NK-92 (cell line): ENCODE results near the gene GPR3.
"Not testable (repeated sequence)": the region's sequence is repeated elsewhere in the genome, so short reads cannot be mapped to it uniquely, and the experiment has no call there.

ENCODE experiments used
- DNase-seq: peaks from one replicate; lab custom pipeline; 2025; ENCODE audit not compliant: unreplicated experiment; lab: John Stamatoyannopoulos, UW

Gene GPR3

DNA sequence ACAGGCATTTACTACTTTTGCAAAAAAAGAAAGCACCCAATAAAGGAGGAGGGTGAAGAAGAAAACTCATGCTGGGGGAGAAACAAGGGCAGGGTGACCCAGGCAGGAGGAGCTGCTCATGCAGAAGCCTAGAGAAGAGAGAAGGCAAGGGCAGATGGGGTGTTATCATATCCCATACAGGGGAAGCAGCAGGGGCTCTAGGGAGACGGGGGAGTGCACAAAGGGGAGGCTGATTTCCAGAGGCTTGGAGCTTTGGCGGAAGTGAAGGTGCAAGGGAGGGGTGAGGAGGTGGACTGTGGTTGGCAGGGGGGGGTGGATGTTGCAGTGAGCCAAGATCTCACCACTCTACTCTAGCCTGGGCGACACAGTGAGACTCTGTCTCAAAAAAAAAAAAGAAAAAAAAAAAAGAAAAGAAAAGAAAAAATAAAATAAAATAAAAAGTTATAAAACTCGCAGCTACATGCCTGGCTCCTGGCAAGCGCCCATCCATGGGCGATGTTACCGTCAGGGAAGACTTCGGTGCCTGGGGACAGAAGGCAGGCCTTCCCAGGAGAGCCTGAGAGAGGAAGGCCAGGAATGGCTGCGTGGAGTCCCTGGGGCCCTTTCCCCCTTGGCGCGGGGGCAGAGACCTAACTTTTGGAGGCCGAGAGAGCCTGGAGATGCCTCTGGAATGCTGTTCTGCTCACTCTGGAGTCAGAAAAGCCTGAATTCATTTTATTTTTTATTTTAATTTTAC is 14.5 kb upstream of the GPR3 start:
- no peak for DNase-seq

DNA sequence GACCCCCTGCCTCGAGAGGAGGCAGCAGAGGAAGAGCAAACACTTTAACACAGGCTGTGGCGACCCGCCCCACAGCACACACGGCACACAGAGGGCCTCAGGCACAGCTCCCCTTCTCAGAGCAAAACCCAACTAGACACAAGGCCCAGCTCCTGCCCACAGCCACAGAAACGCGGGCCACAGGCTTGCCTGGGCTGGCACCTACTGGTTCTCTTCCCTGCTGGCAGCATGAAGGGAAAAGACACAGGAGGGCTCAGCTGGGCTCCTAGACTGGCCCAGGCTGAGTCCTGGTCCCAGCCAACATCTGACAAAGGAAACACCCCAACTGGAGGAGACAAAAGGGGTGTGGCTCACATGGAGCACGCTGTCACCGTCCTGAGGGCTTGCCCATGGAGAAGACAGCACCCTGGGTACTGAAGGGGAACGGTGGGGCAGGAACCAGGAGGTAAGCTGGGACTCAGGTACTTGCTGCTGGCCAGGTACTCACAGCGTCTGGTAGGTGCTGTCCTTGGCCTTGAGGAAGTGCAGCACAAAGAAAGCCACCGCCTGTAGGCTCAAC is 12.8 kb upstream of the GPR3 start:
- no peak for DNase-seq

DNA sequence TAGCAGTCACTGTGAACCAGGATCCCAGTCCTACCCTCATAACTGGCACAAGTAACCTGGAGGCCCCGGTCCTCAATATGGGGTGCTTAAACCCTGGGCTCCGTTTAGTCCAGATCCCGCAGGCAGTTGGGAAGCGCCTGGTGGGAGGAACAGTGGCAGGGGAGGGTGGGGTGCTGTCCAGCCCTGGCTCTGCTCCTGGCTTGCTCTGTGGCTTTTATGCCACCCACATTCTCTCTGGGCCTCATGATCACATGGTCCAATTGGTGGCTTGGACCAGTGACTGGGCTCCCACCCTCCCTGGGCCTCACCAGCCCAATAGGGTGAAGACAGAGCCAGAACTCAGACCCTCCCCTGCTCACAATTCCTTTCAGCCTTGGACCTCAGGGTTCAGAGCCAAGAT is 12.2 kb upstream of the GPR3 start:
- DNase-seq = no peak

DNA sequence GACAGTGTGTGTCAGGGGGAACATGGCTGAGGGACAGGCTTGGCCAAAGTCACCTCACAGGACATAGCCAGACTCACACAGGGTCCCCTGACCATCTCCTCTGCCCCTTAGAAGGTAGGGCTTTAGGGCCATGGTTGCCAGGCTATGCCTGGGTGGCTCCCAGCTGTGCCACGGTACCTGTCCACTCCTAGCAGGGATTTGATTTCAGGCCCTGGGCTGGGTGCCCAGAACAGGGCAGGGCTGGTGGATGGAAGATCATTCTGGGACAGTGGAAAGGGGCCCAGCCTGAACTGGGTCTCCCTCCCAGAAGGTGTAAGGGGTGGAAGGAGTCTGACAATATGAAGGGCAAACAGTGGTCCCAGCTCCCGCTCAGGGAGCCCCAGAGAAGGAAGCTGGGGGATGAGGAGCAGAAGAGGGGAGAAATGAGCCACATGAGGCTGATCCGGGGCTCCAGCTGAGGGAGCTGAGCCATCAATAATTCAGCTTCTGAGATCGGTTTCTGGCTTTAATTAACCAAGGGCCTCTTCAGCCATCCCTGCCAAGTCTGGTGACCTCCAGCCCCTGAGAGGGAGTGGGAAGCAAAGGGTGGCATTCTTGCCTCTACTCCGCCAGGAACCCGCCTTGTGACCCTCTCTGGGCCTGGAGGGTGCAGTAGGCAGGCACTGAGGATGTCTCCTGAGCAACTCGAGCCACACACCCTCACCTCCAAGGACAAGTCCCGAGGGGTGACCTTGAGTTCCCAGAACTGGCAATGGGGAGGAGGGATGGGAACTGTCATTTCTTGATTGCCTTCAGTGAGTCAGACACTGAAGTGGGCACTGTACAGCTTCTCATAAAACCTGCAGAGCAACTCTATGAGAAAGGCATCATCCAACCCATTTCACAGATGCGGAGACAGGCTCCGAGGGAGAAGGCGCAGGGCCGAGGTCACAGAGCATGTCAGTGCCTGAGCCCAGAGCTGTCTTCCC is 11.4 kb upstream of the GPR3 start:
- no peak for DNase-seq

DNA sequence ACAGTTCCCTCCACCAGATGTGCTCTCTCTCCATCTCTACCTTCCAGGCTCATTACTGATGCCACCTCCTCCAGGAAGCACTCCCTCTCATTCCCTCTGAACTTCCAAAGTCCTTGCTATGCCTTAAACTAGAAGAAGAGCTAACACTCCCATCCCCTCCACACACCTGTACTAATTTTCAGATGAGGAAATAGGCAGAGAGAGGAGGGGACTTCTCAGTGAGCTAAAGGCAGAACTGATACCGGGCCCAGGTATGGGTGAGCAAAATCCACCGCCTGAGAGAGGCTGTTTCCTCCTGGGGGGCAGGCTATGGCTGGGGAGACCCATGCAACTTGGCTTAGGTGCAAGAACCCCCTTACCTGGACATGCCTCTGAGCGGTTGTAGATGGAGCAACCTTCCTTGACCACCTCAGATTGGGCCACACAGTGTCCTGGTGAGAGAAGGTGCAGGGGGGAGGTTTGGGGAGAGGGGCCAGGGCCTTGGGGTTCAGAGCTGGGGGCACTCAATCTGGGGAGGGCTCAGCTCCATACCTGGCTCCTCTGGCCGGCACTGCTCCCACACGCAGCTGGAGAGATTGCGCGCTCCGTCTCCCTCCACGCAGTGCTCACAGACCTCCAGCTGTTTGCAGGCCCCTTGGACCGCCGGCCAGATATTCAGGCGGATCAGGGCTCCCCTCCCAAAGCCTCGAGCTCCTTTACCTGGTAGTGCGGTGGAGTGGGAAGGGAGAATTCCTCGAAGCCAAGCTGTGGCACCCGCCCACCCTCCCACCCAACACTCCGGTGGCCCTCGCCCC is 10.3 kb upstream of the GPR3 start:
- no peak for DNase-seq

DNA sequence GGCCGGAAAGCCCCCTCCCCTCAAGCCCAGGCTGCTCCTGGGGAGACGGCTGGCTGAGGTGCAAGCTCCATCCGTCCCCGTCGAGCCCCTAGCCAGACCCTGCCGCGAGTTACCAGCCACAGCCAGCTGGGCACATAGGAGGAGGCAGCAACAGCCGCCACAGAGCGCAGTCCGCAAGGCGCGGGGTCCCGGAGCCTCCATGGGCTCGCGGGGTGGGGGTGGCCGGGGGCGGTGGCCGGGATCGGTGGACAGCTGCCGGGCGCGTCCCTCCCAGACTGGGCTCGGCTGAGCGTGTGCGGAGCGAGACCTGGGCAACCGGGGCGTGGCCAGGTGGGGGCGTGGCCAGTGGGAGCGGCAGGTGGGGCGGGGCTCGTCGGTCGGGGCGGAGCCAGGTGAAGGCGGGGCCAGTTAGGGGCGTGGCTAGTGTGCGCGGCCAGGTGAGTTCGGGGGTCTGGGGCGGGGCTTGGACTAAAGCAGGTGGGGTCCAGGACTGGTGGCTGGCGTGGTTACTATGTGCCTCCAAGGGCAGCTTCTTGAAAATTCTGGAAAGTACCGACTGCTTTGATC is 9.3 kb upstream of the GPR3 start, which contains the start of gene CD164L2:
Gene CD164L2 (minus strand): TSS at position 295 of the 567 bp plus-strand sequence. CDS start 94 bp downstream, at position 201.
- DNase-seq = no peak

DNA sequence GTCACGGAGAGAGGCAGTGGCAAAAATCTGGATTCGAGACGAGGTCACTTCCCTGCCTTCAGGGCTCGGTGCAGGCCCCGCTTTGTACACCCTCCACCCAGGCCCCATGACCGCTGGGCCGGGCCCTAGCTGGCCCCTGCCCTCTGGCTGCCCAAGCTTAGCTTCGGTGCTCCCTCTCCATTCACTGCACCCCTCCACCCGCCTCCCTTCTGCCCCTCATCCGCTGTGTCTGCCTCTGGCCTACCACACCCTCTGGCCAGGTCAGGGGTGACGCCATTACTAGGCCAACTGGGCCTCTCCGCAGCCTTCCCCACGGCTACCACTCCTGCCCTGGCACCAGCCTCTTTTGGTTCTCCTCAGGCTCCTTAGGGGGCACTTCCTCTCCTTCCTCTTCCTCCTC is 8.8 kb upstream of the GPR3 start:
- no peak for DNase-seq

DNA sequence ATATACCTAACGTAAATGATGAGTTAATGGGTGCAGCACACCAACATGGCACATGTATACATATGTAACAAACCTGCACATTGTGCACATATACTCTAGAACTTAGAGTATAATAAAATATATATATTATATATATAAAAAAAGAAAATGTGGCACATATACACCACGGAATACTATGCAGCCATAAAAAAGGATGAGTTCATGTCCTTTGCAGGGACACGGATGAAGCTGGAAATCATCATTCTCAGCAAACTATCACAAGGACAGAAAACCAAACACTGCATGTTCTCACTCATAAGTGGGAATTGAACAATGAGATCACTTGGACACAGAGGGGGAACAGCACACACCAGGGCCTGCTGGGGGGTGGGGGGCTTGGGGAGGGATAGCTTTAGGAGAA is 7.6 kb upstream of the GPR3 start:
- DNase-seq = not testable (repeated sequence)

DNA sequence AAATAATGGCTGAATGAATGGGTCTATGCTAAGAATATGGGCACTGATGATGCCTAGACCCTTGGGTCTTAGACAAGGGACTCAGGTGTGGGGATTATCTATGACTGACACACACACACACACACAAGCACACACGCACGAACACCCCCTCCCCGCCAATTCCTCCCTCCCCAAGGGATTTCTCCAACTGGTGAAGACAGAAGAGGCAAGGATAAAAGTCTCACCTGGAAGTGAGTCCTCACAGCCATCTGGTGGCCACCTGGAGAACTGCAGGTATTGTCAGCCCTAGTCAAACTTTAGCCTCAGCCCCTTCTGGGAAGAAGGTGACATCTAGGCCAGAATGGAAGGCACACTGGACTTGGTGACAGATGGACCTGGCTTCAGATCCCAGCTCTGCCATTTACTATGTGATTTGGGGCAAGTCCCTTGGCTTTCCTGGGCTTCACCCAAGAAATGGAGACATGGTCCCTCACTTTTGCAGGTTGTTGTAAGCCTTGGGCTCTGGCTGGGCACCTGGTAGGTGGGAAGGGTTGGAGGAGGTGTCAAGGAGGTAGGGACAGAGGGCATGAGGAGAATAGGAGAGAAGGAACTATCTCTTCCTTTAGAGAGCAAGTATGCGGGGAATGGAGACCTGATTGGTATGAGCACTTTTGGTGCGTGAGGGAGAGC is 4.0 kb upstream of the GPR3 start:
- no peak for DNase-seq

DNA sequence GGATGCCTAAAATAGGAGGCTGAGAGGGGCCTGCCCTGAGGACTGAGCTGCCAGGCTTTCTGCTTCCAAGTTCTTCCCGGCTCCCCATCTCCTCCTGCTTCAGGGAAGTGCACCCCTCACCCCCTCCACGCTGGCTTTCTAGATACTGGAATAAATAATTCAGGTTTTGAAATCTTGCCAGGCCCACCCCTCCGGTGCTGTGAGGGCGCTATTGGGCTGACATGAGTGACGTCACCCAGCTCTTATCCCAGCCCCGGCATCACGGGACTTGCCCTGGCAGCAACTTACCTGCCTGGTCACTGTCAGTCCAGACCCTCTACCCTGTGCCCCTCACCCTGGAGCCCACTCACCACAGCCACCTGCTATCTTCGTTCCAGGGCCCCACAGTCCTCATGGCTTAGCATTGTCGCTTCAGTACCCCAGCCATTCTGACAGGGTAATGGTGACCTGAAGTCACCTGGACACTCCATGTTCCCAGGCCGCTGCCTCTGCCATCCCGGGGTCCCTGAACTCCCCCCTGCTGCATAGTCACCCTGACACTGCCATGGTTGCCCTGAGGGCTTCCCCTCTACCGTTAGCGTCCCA is 819 bp upstream of the GPR3 start:
- no peak for DNase-seq

DNA sequence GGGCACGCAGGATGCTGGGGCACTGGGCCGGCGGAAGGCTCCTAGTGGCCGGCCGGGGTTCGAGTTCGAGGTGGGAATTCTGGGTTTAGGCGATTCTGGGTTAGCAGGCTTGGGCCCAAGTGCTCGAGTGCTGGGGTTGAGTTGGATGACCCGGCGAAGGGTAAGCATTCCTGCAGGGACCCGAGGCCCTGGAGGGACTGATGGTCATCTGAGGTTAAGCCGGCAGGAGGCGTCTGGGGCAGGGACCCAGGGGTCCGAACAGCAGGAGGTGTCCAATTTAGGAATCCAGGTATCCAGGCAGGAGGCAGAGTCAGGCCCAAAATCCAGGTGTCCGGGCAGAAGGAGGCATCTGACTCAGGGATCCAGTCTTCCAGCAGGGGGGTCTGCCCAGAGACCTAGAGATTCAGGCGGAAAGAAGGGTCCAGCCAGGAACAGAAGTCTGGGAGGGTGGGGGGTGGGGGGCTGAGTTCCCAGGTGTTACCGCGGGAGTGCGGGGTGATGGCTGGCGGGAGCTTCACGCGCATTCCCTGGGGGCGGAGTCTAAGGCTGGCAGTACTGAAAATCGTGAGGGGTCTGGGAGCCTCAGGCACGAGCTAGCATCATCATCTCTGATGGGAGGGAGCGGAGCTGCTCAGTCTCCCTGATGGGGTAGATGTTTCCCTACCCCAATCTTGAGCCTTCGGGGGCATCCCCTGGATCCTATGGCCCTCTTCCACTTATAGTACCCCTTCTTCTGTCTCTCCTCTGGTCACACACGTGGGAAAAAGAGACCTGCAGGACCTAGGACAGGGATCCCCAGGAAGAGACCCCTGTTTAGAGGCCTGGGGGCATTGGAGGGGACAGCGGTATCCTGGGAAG is 585 bp downstream of the GPR3 start:
- DNase-seq = no peak

DNA sequence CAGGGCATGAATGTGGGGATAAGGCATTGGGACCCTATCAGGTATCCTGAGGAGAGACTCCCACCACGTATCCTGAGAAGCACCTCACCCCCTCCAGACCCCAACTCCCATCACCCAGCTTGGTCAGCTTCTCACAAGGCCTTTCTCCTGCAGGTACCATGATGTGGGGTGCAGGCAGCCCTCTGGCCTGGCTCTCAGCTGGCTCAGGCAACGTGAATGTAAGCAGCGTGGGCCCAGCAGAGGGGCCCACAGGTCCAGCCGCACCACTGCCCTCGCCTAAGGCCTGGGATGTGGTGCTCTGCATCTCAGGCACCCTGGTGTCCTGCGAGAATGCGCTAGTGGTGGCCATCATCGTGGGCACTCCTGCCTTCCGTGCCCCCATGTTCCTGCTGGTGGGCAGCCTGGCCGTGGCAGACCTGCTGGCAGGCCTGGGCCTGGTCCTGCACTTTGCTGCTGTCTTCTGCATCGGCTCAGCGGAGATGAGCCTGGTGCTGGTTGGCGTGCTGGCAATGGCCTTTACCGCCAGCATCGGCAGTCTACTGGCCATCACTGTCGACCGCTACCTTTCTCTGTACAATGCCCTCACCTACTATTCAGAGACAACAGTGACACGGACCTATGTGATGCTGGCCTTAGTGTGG is 1.3 kb downstream of the GPR3 start:
- DNase-seq = no peak

DNA sequence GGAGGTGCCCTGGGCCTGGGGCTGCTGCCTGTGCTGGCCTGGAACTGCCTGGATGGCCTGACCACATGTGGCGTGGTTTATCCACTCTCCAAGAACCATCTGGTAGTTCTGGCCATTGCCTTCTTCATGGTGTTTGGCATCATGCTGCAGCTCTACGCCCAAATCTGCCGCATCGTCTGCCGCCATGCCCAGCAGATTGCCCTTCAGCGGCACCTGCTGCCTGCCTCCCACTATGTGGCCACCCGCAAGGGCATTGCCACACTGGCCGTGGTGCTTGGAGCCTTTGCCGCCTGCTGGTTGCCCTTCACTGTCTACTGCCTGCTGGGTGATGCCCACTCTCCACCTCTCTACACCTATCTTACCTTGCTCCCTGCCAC is 1.8 kb downstream of the GPR3 start:
- DNase-seq = no peak

DNA sequence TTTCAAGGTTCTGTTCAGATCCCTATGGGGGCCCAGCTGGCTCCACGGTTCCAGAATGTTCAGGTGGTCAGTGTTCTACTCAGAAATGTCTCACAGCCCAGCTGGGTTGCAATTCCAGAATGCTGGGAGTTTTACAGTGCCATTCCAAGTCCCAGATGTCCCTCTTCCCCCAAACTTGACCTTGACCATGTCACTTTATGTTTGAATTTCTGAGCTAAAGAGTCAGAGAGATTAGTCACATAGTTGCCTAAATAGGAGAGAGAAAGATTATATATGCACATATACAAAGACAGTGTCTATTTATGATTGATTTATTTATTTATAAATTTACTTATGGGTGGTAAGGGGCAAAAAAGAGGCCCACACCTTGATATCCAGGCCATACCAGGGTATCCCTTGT is 2.5 kb downstream of the GPR3 start:
- no peak for DNase-seq

DNA sequence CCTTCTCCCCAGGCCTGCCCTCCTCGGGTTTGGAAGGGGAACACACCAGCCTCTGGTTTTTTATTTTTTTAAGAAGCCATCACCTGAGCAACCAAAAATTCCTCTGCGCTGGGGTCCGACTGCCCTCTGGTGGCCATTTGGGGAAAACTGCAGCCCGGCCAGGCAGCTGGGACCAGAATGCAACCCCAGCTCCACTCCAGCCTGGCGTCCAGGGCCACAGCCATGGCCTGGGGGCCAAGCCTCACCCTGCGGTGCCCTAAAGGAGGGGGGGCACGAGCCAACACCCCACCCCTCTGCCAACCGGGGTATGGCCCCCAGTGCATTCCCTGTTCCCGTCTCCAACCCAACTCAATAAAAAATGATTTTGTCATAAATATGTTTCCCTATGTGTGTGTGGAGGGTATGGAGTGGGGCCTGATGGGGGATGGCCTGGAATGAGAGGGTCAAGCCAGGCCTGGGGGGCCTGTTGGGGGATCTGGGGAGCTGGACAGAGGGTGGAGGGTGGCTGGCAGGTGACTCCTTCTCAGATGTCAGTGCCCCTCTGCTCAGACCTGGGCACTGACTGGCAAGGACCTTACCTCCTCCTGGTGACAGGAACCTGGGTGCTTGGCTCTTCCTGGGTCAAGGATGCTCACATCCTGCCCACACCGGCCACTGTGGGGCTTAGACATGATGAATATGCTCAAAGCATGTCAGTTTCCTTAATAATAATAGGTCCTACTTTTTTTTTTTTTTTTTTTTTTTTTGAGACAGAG is 3.2 kb downstream of the GPR3 start:
- DNase-seq = peak; percentile 15

DNA sequence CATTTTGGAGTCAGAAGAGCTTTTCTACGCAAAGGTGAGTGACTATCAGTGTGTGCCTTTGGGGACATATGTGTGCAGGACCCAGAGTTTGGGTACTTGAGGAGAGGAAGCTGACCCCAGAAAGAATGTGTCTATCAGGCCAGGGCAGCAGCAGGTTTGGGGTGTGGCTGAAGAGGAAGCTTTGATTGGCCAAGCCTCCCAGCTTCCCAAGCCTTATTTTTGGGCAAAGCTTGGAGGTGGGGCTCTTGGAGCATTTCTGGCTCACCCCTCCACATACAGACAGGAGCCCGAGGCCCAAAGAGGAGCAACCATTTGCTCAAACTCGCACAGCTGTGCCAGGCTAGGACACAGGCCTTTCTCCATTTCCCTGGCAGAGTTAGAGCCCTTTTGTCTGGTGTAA is 4.7 kb downstream of the GPR3 start:
- no peak for DNase-seq

DNA sequence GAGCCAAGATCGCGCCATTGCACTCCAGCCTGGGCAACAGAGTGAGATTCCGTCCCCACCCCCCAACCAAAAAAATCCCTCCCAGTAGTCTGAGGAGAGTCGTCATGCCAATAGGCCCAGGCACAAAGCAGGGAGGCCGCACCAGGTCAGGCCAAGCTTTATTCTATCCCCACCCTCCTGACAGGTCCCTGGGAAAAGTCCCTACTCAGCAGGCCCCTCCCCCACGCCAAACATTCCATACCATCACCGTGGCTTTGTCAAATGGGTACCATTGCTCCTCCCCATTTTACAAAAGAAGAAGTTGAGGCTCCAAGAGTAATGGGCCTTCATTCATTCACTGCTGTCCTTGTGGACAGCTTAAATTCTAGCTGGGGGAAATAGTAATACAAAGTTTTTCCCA is 5.3 kb downstream of the GPR3 start:
- no peak for DNase-seq
